NT2/D1 (cell line): ENCODE measurements around the gene CREB3.

ENCODE experiments used
- DNase-seq: peaks from one replicate; pipeline ENCODE4 v3.0.0-alpha.2; 2011; ENCODE audit warnings: low read depth, low spot score
- H3K27me3 ChIP-seq: 2 replicates; pipeline ENCODE4 v1.6.0; 2011; ENCODE audit warnings: mild to moderate bottlenecking; ENCODE audit not compliant: insufficient read length, insufficient read depth
- H3K36me3 ChIP-seq: 2 replicates; pipeline ENCODE4 v1.6.1; 2011; ENCODE audit warnings: mild to moderate bottlenecking, low read length, mixed read lengths; ENCODE audit not compliant: insufficient read depth, insufficient read length
- H3K4me1 ChIP-seq: 2 replicates; pipeline ENCODE4 v1.5.1; 2011; ENCODE audit not compliant: insufficient read depth, insufficient read length
- H3K4me3 ChIP-seq: 2 replicates; pipeline ENCODE4 v1.5.1; 2011; ENCODE audit warnings: low read depth; ENCODE audit not compliant: insufficient read length
- H3K9ac ChIP-seq: 2 replicates; pipeline ENCODE4 v1.6.0; 2011; ENCODE audit warnings: low read depth; ENCODE audit not compliant: insufficient read length
- H3K9me3 ChIP-seq: 2 replicates; pipeline ENCODE4 v1.5.1; 2011; ENCODE audit warnings: mild to moderate bottlenecking, low read length; ENCODE audit not compliant: insufficient read depth
- SUZ12 ChIP-seq: IDR thresholded peaks from 2 replicates; pipeline ENCODE4 v1.6.1; 2011; ENCODE audit not compliant: insufficient read length, insufficient read depth; ENCODE audit errors: extremely low read depth
- YY1 ChIP-seq: IDR thresholded peaks from 2 replicates; pipeline ENCODE4 v1.6.1; 2011; ENCODE audit not compliant: insufficient read length, insufficient read depth
- ZNF274 ChIP-seq: IDR thresholded peaks from 2 replicates; pipeline ENCODE4 v1.6.1; 2011; ENCODE audit warnings: mild to moderate bottlenecking, low read depth, low read length

The CREB3 gene

GRCh38 chr9:35758475-35759050 is 26.1 kb downstream of the CREB3 start:
- no peak for DNase-seq
- Histone ChIP-seq H3K4me1 (peaks cover 10% of the 10 kb centered on the region), H3K36me3 (peaks cover 17% of the 10 kb centered on the region), H3K4me3 (no peak overlapping the region), H3K9ac (no peak overlapping the region), H3K9me3 (no peaks in the 10 kb centered on the region), H3K27me3 (no peaks in the 10 kb centered on the region)
- no peak for TF ChIP-seq YY1
- no peak for TF ChIP-seq ZNF274
- TF ChIP-seq SUZ12 = no peak

DNA sequence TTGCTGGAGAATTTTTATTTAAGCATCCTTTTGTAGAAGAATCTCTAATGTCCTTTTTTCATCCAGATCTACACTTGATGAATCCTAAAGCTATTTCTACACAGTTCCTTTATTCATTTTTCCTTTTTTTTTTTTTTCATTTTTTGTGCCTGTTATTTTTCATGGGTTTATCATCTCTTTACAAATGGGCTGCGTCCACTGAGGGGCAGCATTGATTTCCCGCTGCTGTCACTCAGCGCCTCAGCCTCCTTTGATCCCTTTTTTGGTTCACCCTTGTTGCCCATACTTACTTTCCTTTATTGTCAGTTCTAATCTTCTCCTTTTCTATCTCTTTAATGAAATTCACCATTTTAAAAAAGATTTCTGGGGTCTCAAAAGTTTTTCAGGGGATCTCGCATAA is 27.3 kb downstream of the CREB3 start:
- TF ChIP-seq YY1 (no peak), SUZ12 (no peak), ZNF274 (no peak)
- no peak overlapping the region for H3K9ac ChIP-seq
- no peaks in the 10 kb centered on the region for H3K27me3 ChIP-seq
- peaks cover 6% of the 10 kb centered on the region for H3K4me1 ChIP-seq
- H3K9me3 ChIP-seq = no peaks in the 10 kb centered on the region
- H3K4me3 ChIP-seq = no peak overlapping the region
- no peak for DNase-seq
- H3K36me3 ChIP-seq = peaks cover 5% of the 10 kb centered on the region

- Histone ChIP-seq H3K4me1 (peaks cover 6% of the 10 kb centered on the region), H3K9ac (no peak overlapping the region), H3K9me3 (no peaks in the 10 kb centered on the region), H3K27me3 (no peaks in the 10 kb centered on the region), H3K4me3 (no peak overlapping the region), H3K36me3 (no peaks in the 10 kb centered on the region)
- TF ChIP-seq SUZ12 = no peak
- TF ChIP-seq ZNF274 = no peak
- TF ChIP-seq YY1 = no peak
- DNase-seq = no peak
Observed at GRCh38 chr9:35760651-35761050, 28.2 kb downstream of the CREB3 start.

DNA sequence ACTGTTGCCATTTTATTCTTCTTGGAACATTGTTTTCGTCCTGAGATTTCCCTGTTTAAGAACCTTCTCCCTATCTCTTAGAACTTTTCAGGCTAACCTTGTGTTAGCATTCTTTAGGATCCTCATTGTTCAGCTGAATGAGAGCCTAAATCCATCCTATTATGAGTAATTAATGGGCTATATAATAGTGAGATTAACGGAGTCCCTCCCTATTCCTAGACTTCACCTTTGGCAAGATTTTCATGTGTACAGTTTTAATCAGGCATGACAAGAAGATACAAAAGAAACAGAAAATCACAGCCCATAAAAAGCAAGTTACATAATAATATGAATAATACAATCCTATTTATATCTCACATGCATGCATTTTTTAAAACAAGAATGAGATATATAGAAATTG is 30.7 kb downstream of the CREB3 start:
- Histone ChIP-seq H3K4me1 (no peaks in the 10 kb centered on the region), H3K4me3 (no peak overlapping the region), H3K9me3 (no peaks in the 10 kb centered on the region), H3K36me3 (no peaks in the 10 kb centered on the region), H3K9ac (no peak overlapping the region), H3K27me3 (no peaks in the 10 kb centered on the region)
- DNase-seq = no peak
- no peak for TF ChIP-seq ZNF274
- TF ChIP-seq SUZ12 = no peak
- no peak for TF ChIP-seq YY1

- Histone ChIP-seq H3K36me3 (no peaks in the 10 kb centered on the region), H3K4me1 (no peaks in the 10 kb centered on the region), H3K4me3 (no peak overlapping the region), H3K27me3 (no peaks in the 10 kb centered on the region), H3K9me3 (no peaks in the 10 kb centered on the region), H3K9ac (no peak overlapping the region)
- TF ChIP-seq SUZ12 (no peak), ZNF274 (no peak), YY1 (no peak)
- DNase-seq = no peak
Observed at GRCh38 chr9:35763803-35764202, 31.3 kb downstream of the CREB3 start.

- no peak for DNase-seq
- no peak overlapping the region for H3K9ac ChIP-seq
Observed at GRCh38 chr9:35766997-35767396, 34.5 kb downstream of the CREB3 start.

DNA sequence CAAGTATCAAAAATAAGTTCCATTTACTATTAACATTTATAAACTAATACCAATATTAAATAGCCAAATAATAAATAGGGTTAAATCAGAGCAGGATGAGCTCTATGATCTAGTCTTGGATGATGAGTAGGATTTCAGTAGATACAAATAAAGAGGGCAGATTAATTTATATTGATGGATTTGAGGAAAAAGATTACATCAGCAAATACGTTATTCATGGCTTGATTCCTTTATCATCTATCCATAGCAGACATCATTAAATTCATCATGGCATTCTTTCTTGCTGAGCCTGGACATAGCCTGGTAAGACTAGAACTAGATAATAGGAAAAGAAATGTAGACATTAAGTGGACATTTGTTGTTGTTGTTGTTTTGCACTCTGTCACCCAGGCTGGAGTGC is 35.0 kb downstream of the CREB3 start:
- no peak for TF ChIP-seq SUZ12
- no peak for TF ChIP-seq ZNF274
- DNase-seq = no peak
- no peak overlapping the region for H3K4me3 ChIP-seq
- H3K9ac ChIP-seq = no peak overlapping the region
- no peaks in the 10 kb centered on the region for H3K4me1 ChIP-seq
- H3K27me3 ChIP-seq = no peaks in the 10 kb centered on the region
- no peaks in the 10 kb centered on the region for H3K36me3 ChIP-seq
- no peaks in the 10 kb centered on the region for H3K9me3 ChIP-seq

More at GRCh38 chr9:35766997-35767396, 34.5 kb downstream of the CREB3 start:
- no peaks in the 10 kb centered on the region for H3K9me3 ChIP-seq
- no peaks in the 10 kb centered on the region for H3K27me3 ChIP-seq
- no peaks in the 10 kb centered on the region for H3K4me1 ChIP-seq
- H3K4me3 ChIP-seq = no peak overlapping the region
- TF ChIP-seq YY1 (no peak), SUZ12 (no peak), ZNF274 (no peak)
- H3K36me3 ChIP-seq = no peaks in the 10 kb centered on the region

DNA sequence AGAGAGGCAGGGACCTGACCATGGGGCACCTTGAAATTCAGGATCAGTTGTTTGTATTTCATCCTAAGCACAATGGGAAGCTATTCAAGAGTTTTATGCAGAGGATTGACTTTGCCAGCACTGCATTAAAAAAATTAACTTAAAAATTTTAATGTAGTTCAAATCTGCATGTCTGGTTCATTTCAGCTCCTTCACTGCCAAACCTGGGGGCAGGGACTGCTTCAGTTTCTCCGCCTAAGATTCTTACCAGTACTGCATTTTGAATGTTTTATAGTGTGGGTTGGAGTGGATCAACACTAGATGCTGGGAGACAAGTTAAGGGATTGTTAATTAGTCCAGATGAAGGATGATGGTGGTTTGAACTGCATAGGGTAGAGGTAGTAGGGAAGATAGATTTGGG is 37.3 kb downstream of the CREB3 start:
- Histone ChIP-seq H3K4me3 (no peak overlapping the region), H3K27me3 (no peaks in the 10 kb centered on the region), H3K9me3 (no peaks in the 10 kb centered on the region), H3K36me3 (no peaks in the 10 kb centered on the region), H3K4me1 (no peaks in the 10 kb centered on the region), H3K9ac (no peak overlapping the region)
- no peak for DNase-seq
- no peak for TF ChIP-seq SUZ12
- no peak for TF ChIP-seq YY1
- TF ChIP-seq ZNF274 = no peak
